Measurements from ENCODE around the gene SLC39A11. TPM values are rescaled to one million over a fixed set of nuclear protein-coding genes. Genes with fewer than 3 reads are reported as not detected.

Gene SLC39A11
- total RNA-seq, 1 experiment from 2014 or later, result 15.2 TPM

DNA sequence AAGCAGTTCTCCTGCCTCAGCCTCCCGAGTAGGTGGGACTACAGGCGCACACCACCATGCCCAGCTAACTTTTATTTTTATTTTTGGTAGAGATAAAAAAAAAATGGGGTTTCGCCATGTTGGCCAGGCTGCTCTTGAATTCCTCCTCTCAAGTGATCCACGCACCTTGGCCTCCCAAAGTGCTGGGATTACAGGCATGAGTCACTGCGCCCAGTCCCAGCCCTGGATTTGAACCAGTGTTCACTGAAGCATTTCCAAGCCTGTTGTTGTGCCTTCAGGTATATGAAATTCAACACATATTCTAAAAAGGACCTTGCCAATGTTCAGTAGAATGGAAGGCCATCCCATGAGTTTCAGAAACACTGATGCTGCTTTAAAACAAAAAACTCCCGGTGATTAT is 165.3 kb downstream of the SLC39A11 start:
- no peak overlapping the region for H3K14ac ChIP-seq (ENCODE audit: insufficient read depth, low read length)
- no peak for DNase-seq
- no peak overlapping the region for H4K5ac ChIP-seq (ENCODE audit: insufficient read length, low read depth, low read length)
- H3K27me3 ChIP-seq (ENCODE audit: insufficient read depth, low read length), result no peaks in the 10 kb centered on the region
- no peaks in the 10 kb centered on the region for H4K20me1 ChIP-seq (ENCODE audit: control insufficient read depth, insufficient read depth, insufficient read length)
- H3K4me1 Mint-ChIP-seq, result peaks cover 0 to 5% of the 10 kb centered on the region in 2 experiments
- no peak overlapping the region for H2BK15ac ChIP-seq (ENCODE audit: low read depth, low read length)
- H3K18ac ChIP-seq (ENCODE audit: insufficient read length, low read depth, low read length), result no peak overlapping the region
- no peak overlapping the region for H3K56ac ChIP-seq (ENCODE audit: insufficient read length, low read depth, low read length)
- WGBS (ENCODE audit: extremely low coverage, insufficient read length, low lambda C conversion rate), result no CpG with 5 or more reads among the region's 6 CpGs
- no peak overlapping the region for H3K27ac Mint-ChIP-seq
- no peak overlapping the region for H4K91ac ChIP-seq (ENCODE audit: insufficient read length, low read depth, low read length)
- no peak overlapping the region for H3K4ac ChIP-seq (ENCODE audit: low read depth, low read length)
- H2BK12ac ChIP-seq (ENCODE audit: insufficient read length, low read depth, low read length), result no peak overlapping the region
- H2BK120ac ChIP-seq (ENCODE audit: low read depth, low read length, poor library complexity, severe bottlenecking), result no peak overlapping the region
- H3K4me2 ChIP-seq (ENCODE audit: insufficient read depth, insufficient read length, low read length), result no peak overlapping the region
- no peak overlapping the region for H2BK5ac ChIP-seq (ENCODE audit: insufficient read length, low read length)
- no peaks in the 10 kb centered on the region for H3K9me3 Mint-ChIP-seq
- no peaks in the 10 kb centered on the region for H3K79me1 ChIP-seq (ENCODE audit: insufficient read depth, low read depth, low read length, poor library complexity, severe bottlenecking)
- H3K23ac ChIP-seq (ENCODE audit: insufficient read length, low read depth, low read length), result no peak overlapping the region
- H3K79me2 ChIP-seq (ENCODE audit: insufficient read depth, low read length), result no peaks in the 10 kb centered on the region
- H2AK5ac ChIP-seq (ENCODE audit: insufficient read length, low read length), result no peak overlapping the region
- no peaks in the 10 kb centered on the region; the same call in 1 of the 2 replicates for H3K27me3 Mint-ChIP-seq (ENCODE audit: low read depth)
- no peaks in the 10 kb centered on the region for H3K36me3 Mint-ChIP-seq (ENCODE audit: insufficient read depth in 1 of 3, low read depth in 3 of 3)
- no peak overlapping the region for H3T11ph ChIP-seq (ENCODE audit: low read length)
- no peaks in the 10 kb centered on the region for H3K23me2 ChIP-seq (ENCODE audit: insufficient read length, low read depth, low read length, poor library complexity, severe bottlenecking)
- no peak overlapping the region for H3K9ac ChIP-seq (ENCODE audit: extremely low read depth, insufficient read length, low read length)
- no peak for TF ChIP-seq CTCF (conservative IDR thresholded peaks at IDR 0.05)
- no peak overlapping the region for H3K27ac ChIP-seq (ENCODE audit: insufficient read length, low read depth, low read length)
- no peak overlapping the region for H2BK20ac ChIP-seq (ENCODE audit: low read depth, low read length, poor library complexity, severe bottlenecking)
- no peak overlapping the region for H4K8ac ChIP-seq (replicated peaks; ENCODE audit: insufficient read length, low read depth, low read length)
- H3K4me1 ChIP-seq (ENCODE audit: insufficient read depth, low read length), result no peaks in the 10 kb centered on the region; the same call in 1 of the 2 replicates
- H3K4me3 Mint-ChIP-seq, result no peak overlapping the region
- H2AFZ ChIP-seq (ENCODE audit: low read length), result no peak overlapping the region
- no peaks in the 10 kb centered on the region for H3K9me3 ChIP-seq (ENCODE audit: control insufficient read depth, low read depth, low read length)
